Progenitor cell of endocrine pancreas (in vitro differentiated cells): ENCODE results near the gene FUBP1. TPM values are rescaled to one million over a fixed set of nuclear protein-coding genes. Genes with fewer than 3 reads are reported as not detected.
"Not testable (repeated sequence)": the region's sequence is repeated elsewhere in the genome, so short reads cannot be mapped to it uniquely, and the experiment has no call there.

Experiments used
- DNase-seq: peaks from one replicate; pipeline ENCODE4 v3.0.0; 2021; ENCODE audit warnings: low spot score; ENCODE audit not compliant: unreplicated experiment
- H3K27ac Mint-ChIP-seq: 2 replicates; pipeline ENCODE4 v1.8.0; 2021; ENCODE audit warnings: mild to moderate bottlenecking, moderate library complexity, mixed read lengths
- H3K27me3 Mint-ChIP-seq: 2 replicates; pipeline ENCODE4 v1.8.0; 2021; ENCODE audit warnings: mixed read lengths
- H3K36me3 Mint-ChIP-seq: 2 replicates; pipeline ENCODE4 v1.8.0; 2022; ENCODE audit warnings: mixed read lengths; ENCODE audit not compliant: insufficient read depth
- H3K4me1 Mint-ChIP-seq: 2 replicates; pipeline ENCODE4 v1.8.0; 2021; ENCODE audit warnings: low read depth, mixed read lengths
- H3K4me3 Mint-ChIP-seq: 2 replicates; pipeline ENCODE4 v1.8.0; 2021; ENCODE audit warnings: low read depth, mild to moderate bottlenecking, moderate library complexity, mixed read lengths
- H3K9me3 Mint-ChIP-seq: 2 replicates; pipeline ENCODE4 v1.8.0; 2021; ENCODE audit warnings: low read depth, mixed read lengths
- long read RNA-seq: library from polyadenylated mRNA; unstranded; transcript quantifications from one replicate; pipeline ENCODE4 v2.0.0, GENCODE V29; 2020
- total RNA-seq: library from RNA; stranded (reverse); gene quantifications from 2 replicates; pipeline ENCODE4 v1.2.1, GENCODE V29; 2021
- TF ChIP-seq, protein P1 (sequence below): fragments of 200-600 bp; sonication (generic); IDR thresholded peaks from one replicate; pipeline ENCODE4 v1.5.0; 2021; ENCODE audit warnings: antibody characterized with exemption, mild to moderate bottlenecking; ENCODE audit not compliant: unreplicated experiment

The FUBP1 gene, protein sequence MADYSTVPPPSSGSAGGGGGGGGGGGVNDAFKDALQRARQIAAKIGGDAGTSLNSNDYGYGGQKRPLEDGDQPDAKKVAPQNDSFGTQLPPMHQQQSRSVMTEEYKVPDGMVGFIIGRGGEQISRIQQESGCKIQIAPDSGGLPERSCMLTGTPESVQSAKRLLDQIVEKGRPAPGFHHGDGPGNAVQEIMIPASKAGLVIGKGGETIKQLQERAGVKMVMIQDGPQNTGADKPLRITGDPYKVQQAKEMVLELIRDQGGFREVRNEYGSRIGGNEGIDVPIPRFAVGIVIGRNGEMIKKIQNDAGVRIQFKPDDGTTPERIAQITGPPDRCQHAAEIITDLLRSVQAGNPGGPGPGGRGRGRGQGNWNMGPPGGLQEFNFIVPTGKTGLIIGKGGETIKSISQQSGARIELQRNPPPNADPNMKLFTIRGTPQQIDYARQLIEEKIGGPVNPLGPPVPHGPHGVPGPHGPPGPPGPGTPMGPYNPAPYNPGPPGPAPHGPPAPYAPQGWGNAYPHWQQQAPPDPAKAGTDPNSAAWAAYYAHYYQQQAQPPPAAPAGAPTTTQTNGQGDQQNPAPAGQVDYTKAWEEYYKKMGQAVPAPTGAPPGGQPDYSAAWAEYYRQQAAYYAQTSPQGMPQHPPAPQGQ
- total RNA-seq: 259 and 270 TPM in 2 replicates
- long read RNA-seq, transcript FUBP1-203 (20 exons, 2,378 nt): major isoform, 116 of 527 reads
- long read RNA-seq, partial matches to known transcripts: 64 of 527 reads
- long read RNA-seq, other reads (novel, unspliced or antisense): 346 of 527 reads

DNA sequence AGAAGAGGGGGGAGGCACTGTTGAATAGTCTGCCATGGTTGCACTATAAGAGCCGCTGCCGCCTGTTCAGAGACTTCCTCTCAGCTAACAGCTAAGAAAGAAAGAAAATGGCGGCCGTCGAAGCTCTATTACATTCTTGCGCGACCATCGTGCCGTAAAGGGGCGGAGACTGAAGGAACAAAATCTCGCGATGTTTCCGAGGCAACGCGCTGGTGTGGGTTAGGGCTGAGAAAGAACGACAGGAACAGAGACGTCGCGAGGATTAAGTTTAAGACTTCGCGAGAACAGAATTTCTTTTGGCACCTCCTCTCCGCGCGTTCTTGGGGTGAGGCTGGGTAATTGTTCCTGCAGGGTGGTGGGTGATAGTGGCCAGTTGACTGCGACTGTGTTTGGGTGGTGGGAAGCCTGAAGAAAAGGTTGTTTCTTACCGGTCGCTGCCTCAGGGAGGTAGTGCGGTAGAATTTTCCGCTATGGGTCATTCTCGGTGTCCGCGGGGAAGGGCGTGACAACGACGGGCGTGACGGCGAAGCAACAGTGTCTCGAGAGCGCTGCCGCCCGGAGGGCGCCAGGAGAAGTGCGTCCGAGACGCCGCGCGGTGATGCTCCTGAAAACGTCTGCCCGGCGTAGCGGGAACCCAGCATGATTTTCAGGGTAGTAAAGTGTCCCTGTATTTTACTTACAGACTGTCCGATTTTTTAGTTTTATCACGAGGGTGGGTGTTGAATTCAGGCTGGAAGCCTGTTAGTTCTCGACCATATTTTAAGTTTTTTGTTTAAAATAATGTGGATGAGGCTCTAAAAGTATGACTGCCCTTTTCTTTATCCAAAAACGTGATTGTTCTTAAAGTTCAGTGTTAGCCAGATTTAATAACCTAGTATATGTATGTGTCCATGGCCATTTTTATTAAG lies at the start of gene FUBP1:
Gene FUBP1 (minus strand): TSS at position 104 of the 908 bp plus-strand sequence. CDS start 68 bp downstream, at position 36.
- DNase-seq: peak; percentile 85
- no peak within 1 kb of the TSS for H3K27ac Mint-ChIP-seq
- H3K4me3 Mint-ChIP-seq: no peak within 1 kb of the TSS
- H3K36me3 Mint-ChIP-seq: peaks cover 13% of the 10 kb centered on the region
- no peaks in the 10 kb centered on the region for H3K27me3 Mint-ChIP-seq
- H3K4me1 Mint-ChIP-seq: peaks cover 41% of the 10 kb centered on the region
- TF ChIP-seq, protein P1, sequence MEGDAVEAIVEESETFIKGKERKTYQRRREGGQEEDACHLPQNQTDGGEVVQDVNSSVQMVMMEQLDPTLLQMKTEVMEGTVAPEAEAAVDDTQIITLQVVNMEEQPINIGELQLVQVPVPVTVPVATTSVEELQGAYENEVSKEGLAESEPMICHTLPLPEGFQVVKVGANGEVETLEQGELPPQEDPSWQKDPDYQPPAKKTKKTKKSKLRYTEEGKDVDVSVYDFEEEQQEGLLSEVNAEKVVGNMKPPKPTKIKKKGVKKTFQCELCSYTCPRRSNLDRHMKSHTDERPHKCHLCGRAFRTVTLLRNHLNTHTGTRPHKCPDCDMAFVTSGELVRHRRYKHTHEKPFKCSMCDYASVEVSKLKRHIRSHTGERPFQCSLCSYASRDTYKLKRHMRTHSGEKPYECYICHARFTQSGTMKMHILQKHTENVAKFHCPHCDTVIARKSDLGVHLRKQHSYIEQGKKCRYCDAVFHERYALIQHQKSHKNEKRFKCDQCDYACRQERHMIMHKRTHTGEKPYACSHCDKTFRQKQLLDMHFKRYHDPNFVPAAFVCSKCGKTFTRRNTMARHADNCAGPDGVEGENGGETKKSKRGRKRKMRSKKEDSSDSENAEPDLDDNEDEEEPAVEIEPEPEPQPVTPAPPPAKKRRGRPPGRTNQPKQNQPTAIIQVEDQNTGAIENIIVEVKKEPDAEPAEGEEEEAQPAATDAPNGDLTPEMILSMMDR: peak; percentile 71
- H3K9me3 Mint-ChIP-seq: no peaks in the 10 kb centered on the region

DNA sequence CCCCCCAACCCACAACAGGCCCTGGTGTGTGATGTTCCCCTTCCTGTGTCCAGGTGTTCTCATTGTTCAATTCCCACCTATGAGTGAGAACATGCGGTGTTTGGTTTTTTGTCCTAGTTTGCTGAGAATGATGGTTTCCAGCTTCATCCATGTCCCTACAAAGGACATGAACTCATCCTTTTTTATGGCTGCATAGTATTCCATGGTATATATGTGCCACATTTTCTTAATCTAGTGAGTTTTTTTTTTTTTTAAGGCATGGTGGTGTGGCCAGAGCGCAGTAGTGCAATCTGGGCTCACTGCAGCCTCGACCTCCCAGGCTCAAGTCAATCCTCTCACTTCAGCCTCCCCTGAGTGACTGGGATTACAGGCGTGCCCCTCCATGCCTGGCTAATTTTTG lies 42.3 kb upstream of the FUBP1 start:
- H3K27me3 Mint-ChIP-seq, DNase-seq, H3K36me3 Mint-ChIP-seq, H3K4me1 Mint-ChIP-seq, H3K4me3 Mint-ChIP-seq, H3K27ac Mint-ChIP-seq, H3K9me3 Mint-ChIP-seq: not testable (repeated sequence)

DNA sequence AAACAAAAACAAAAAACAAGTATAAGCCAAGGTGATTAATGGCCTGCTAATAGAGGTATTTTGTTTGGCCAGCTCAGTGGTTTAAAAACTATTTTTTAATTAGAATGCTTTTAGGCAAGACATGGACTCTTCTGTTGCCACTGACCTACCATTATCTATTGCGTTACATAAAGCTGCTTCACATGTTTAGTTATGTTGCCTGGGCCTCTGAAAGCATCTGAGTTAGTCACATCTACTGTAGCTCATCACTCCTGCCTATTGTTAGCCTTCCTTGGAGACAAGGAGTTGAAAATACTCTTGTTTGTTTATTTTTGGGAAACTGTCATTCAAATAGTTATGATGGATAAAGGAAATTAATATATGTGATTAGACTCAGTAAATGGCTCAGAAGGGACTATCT lies 40.2 kb upstream of the FUBP1 start:
- Mint-ChIP-seq H3K36me3 (peaks cover 9% of the 10 kb centered on the region), H3K4me3 (no peak overlapping the region), H3K4me1 (no peaks in the 10 kb centered on the region), H3K27ac (no peak overlapping the region), H3K27me3 (no peaks in the 10 kb centered on the region), H3K9me3 (peaks cover 4% of the 10 kb centered on the region)
- TF ChIP-seq, protein P1: no peak
- DNase-seq: no peak

DNA sequence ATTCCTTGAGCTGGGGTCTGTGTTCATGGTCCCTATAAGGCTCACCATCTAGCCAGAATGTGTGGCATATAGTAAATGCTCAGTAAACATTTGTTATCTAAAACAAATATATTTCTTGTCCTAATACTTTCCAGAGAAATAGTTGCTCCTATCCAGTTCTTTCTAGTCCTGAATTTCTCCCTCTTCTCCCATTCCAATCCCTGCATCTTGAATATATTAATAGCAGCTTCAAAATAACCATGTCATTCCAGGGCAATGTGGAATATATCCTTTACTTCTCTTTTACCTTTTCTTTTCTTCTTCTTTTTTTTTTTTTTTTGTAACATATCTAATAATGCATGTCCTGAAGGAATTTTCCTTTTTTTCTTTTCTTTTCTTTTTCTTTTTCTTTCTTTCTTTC lies 36.3 kb upstream of the FUBP1 start:
- Mint-ChIP-seq H3K36me3 (peaks cover 15% of the 10 kb centered on the region), H3K27me3 (no peaks in the 10 kb centered on the region), H3K4me3 (no peak overlapping the region), H3K4me1 (peaks cover 2% of the 10 kb centered on the region), H3K27ac (no peak overlapping the region), H3K9me3 (no peaks in the 10 kb centered on the region)
- no peak for DNase-seq
- TF ChIP-seq, protein P1: no peak

DNA sequence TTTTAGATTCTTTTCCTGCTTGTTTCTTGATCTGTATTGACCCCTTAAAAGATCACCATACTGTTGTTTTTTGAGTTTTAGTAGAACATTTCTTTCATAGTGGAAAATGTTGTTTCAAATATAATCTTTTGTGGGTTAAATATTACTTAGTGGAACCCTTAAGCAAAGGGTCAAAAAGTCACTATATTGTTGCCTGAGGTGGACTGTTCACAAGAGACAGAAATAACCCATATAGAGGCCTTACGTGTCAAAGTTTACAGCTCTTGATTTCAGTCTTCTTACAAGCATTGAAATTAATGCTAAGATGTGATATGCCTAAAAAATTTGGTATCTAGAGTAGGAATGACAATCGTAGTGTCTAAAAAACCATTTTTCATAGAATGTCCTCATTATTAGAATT lies 32.2 kb upstream of the FUBP1 start:
- H3K4me3 Mint-ChIP-seq: no peak overlapping the region
- H3K36me3 Mint-ChIP-seq: peaks cover 14% of the 10 kb centered on the region
- H3K27me3 Mint-ChIP-seq: no peaks in the 10 kb centered on the region
- no peaks in the 10 kb centered on the region for H3K9me3 Mint-ChIP-seq
- peak overlapping the region; percentile 37 for H3K27ac Mint-ChIP-seq
- TF ChIP-seq, protein P1: no peak
- H3K4me1 Mint-ChIP-seq: peaks cover 2% of the 10 kb centered on the region
- DNase-seq: no peak
